Ovary (tissue), 3 donors: ENCODE measurements around the gene GABBR2.

Source experiments
- CTCF ChIP-seq, 3 donors: fragments of 450-650 bp in 2 of 3; fragments of 200-600 bp in 1 of 3; IDR thresholded peaks; one replicate each; pipeline versions ENCODE4 v1.5.1 to v1.8.0; 2016 to 2022; ENCODE audit warnings: antibody characterized with exemption in 3 of 3, mild to moderate bottlenecking in 1 of 3
- POLR2A ChIP-seq: fragments of 450-650 bp; IDR thresholded peaks from one replicate; pipeline ENCODE4 v1.6.1; 2017; ENCODE audit warnings: antibody characterized with exemption, mild to moderate bottlenecking, moderate library complexity
- donor health status: DM: no; HTN: no; CAD: no.

- TF ChIP-seq CTCF (IDR thresholded peaks at IDR 0.05) (no peak), POLR2A (no peak)
Measured at GRCh38 chr9:98275159-98275558, 433.6 kb downstream of the GABBR2 start.
